A549 (cell line): ENCODE data around the gene LGR6.

ENCODE experiments used
- BHLHE40 ChIP-seq: IDR thresholded peaks from 2 replicates; pipeline ENCODE4 v1.6.1; 2012; ENCODE audit warnings: low read depth, low read length, inconsistent platforms
- CBX2 ChIP-seq: fragments of 200-600 bp; sonication (generic); IDR thresholded peaks from 2 replicates; pipeline ENCODE4 v1.6.1; 2016; ENCODE audit warnings: low read depth, mild to moderate bottlenecking, borderline replicate concordance
- CTCF ChIP-seq: fragments of >200 bp; sonication (Bioruptor Twin); formaldehyde crosslinking; IDR thresholded peaks from 3 replicates; pipeline ENCODE4 v1.5.1; 2016
- EHMT2 ChIP-seq: fragments of 200-600 bp; sonication (generic); IDR thresholded peaks from 2 replicates; pipeline ENCODE4 v1.6.1; 2016; ENCODE audit warnings: antibody characterized with exemption, low read depth, mild to moderate bottlenecking, moderate library complexity
- JUNB ChIP-seq: fragments of >200 bp; sonication (Bioruptor Twin); formaldehyde crosslinking; IDR thresholded peaks from 2 replicates; pipeline ENCODE4 v1.6.1; 2016
- MAFK ChIP-seq: fragments of 450-650 bp; IDR thresholded peaks from 2 replicates; pipeline ENCODE4 v1.6.1; 2014; ENCODE audit not compliant: partially characterized antibody
- MYC ChIP-seq: IDR thresholded peaks from 2 replicates; pipeline ENCODE4 v1.6.1; 2012; ENCODE audit warnings: mild to moderate bottlenecking, inconsistent platforms, low read length, improper control_type of control experiment, borderline replicate concordance
- POLR2A ChIP-seq: IDR thresholded peaks from 2 replicates; pipeline ENCODE4 v1.6.1; 2012; ENCODE audit warnings: mild to moderate bottlenecking, low read length
- REST ChIP-seq: fragments of 200-600 bp; sonication (generic); IDR thresholded peaks from 2 replicates; pipeline ENCODE4 v1.6.1; 2016; ENCODE audit warnings: antibody characterized with exemption, mild to moderate bottlenecking, moderate library complexity
- RFX5 ChIP-seq: fragments of 450-650 bp; IDR thresholded peaks from 2 replicates; pipeline ENCODE4 v1.7.1; 2014; ENCODE audit warnings: antibody characterized with exemption, mild to moderate bottlenecking, moderate library complexity
- SREBF2 ChIP-seq: fragments of 450-650 bp; IDR thresholded peaks from 2 replicates; pipeline ENCODE4 v1.6.1; 2014; ENCODE audit warnings: mild to moderate bottlenecking, moderate library complexity
- ZFP36 ChIP-seq: fragments of 450-650 bp; IDR thresholded peaks from 2 replicates; pipeline ENCODE4 v1.6.1; 2014; ENCODE audit warnings: borderline replicate concordance; ENCODE audit not compliant: partially characterized antibody
- ZNF302 ChIP-seq: fragments of 250-450 bp; sonication (Bioruptor Pico); IDR thresholded peaks from 2 replicates; pipeline ENCODE4 v1.9.0; 2021; ENCODE audit warnings: inconsistent platforms, mild to moderate bottlenecking, moderate library complexity

GRCh38 chr1:202264726-202265125 lies 71.1 kb downstream of the LGR6 start:
- no peak for TF ChIP-seq CTCF
- TF ChIP-seq POLR2A, result no peak
- no peak for TF ChIP-seq EHMT2
- no peak for TF ChIP-seq JUNB
- TF ChIP-seq MYC, result no peak
- no peak for TF ChIP-seq ZFP36
- no peak for TF ChIP-seq RFX5
- TF ChIP-seq REST, result no peak
- TF ChIP-seq SREBF2, result no peak
- no peak for TF ChIP-seq ZNF302 (CRISPR knock-in tag)
- TF ChIP-seq BHLHE40, result no peak
- no peak for TF ChIP-seq CBX2
- no peak for TF ChIP-seq MAFK
